ENCODE data around the gene EPC2.

- TF ChIP-seq, protein P1, sequence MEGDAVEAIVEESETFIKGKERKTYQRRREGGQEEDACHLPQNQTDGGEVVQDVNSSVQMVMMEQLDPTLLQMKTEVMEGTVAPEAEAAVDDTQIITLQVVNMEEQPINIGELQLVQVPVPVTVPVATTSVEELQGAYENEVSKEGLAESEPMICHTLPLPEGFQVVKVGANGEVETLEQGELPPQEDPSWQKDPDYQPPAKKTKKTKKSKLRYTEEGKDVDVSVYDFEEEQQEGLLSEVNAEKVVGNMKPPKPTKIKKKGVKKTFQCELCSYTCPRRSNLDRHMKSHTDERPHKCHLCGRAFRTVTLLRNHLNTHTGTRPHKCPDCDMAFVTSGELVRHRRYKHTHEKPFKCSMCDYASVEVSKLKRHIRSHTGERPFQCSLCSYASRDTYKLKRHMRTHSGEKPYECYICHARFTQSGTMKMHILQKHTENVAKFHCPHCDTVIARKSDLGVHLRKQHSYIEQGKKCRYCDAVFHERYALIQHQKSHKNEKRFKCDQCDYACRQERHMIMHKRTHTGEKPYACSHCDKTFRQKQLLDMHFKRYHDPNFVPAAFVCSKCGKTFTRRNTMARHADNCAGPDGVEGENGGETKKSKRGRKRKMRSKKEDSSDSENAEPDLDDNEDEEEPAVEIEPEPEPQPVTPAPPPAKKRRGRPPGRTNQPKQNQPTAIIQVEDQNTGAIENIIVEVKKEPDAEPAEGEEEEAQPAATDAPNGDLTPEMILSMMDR (IDR thresholded peaks at IDR 0.05), result no peak
- no peak for TF ChIP-seq POLR2A (IDR thresholded peaks at IDR 0.05)
- TF ChIP-seq POLR2AphosphoS5 (IDR thresholded peaks at IDR 0.05), result no peak
Measured at GRCh38 chr2:148681443-148681842, 36.9 kb downstream of the EPC2 start.

All from breast epithelium (tissue), 3 donors.